ENCODE data around the gene SHC1. TPM values are rescaled to one million over a fixed set of nuclear protein-coding genes. Genes with fewer than 3 reads are reported as not detected.
A peak's percentile ranks its signal among the peaks of the same experiment; 100 is the strongest.

SHC1 gene
- total RNA-seq, 1 donor from 2014 or later: 915 TPM

DNA sequence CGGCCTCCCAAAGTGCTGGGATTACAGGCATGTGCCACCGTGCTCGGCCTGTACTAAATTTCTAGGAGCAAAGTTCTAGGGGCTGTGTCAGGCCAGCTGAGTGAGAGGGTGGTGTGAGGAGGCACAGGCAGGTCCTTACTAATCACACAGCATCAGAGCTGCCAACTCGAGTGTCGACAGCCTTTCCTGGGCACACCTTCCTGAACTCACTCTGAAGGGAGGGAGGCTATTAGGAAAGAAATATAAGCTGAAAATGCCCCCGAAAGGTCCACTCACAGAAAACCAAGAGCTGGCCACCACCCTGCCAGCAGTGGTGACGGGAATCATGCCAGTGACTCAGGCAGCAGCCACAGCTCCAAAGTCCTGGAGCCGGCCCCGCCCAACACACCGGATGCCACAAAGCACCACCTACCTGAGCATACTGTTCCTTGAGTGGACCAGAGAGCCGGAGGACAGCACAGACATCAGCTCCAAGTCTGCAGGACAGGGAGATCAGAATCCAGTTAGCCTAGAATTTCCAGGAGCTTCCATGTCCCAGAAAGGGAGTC lies 38.5 kb downstream of the SHC1 start:
- no peak overlapping the region for H3K27ac Mint-ChIP-seq (ENCODE audit: unreplicated experiment)

DNA sequence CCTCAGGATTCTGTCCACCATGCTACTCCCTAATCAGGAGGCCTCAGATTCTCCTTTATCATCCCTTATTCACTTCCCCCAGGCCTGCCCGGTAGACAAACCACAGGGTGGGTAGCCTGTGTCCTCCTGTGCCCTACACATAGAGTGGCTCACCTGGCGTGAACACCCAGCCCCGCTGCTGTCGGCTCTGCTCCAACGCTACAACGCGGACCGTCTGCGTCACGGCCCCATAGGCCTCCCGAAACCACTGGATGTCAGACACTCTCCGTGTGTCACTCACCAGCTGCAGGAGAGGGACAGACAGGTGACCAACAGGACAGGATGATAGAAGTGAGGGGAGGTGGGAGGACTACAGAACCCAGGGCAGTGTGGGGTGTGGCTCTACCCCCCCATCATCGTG lies 44.3 kb downstream of the SHC1 start:
- H3K9me3 Mint-ChIP-seq (ENCODE audit: unreplicated experiment): no peaks in the 10 kb centered on the region
- H3K27ac Mint-ChIP-seq (ENCODE audit: unreplicated experiment): no peak overlapping the region
- H3K4me3 Mint-ChIP-seq (ENCODE audit: unreplicated experiment): no peak overlapping the region
- H3K36me3 Mint-ChIP-seq (ENCODE audit: low read depth, unreplicated experiment): peaks cover 22% of the 10 kb centered on the region
- peaks cover 3% of the 10 kb centered on the region for H3K4me1 Mint-ChIP-seq (ENCODE audit: unreplicated experiment)
- TF ChIP-seq, protein P1, sequence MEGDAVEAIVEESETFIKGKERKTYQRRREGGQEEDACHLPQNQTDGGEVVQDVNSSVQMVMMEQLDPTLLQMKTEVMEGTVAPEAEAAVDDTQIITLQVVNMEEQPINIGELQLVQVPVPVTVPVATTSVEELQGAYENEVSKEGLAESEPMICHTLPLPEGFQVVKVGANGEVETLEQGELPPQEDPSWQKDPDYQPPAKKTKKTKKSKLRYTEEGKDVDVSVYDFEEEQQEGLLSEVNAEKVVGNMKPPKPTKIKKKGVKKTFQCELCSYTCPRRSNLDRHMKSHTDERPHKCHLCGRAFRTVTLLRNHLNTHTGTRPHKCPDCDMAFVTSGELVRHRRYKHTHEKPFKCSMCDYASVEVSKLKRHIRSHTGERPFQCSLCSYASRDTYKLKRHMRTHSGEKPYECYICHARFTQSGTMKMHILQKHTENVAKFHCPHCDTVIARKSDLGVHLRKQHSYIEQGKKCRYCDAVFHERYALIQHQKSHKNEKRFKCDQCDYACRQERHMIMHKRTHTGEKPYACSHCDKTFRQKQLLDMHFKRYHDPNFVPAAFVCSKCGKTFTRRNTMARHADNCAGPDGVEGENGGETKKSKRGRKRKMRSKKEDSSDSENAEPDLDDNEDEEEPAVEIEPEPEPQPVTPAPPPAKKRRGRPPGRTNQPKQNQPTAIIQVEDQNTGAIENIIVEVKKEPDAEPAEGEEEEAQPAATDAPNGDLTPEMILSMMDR (IDR thresholded peaks at IDR 0.05; ENCODE audit: unreplicated experiment): no peak
- H3K27me3 Mint-ChIP-seq (ENCODE audit: unreplicated experiment): peaks cover 3% of the 10 kb centered on the region
- DNase-seq (ENCODE audit: low spot score): no peak

More for the DNA sequence above, 38.5 kb downstream of the SHC1 start:
- H3K9me3 Mint-ChIP-seq (ENCODE audit: unreplicated experiment): no peaks in the 10 kb centered on the region
- no peak for DNase-seq (ENCODE audit: low spot score)
- peaks cover 9% of the 10 kb centered on the region for H3K4me1 Mint-ChIP-seq (ENCODE audit: unreplicated experiment)
- H3K36me3 Mint-ChIP-seq (ENCODE audit: low read depth, unreplicated experiment): peaks cover 9% of the 10 kb centered on the region
- peaks cover 10% of the 10 kb centered on the region for H3K27me3 Mint-ChIP-seq (ENCODE audit: unreplicated experiment)
- no peak overlapping the region for H3K4me3 Mint-ChIP-seq (ENCODE audit: unreplicated experiment)
- TF ChIP-seq, protein P1 (IDR thresholded peaks at IDR 0.05; ENCODE audit: unreplicated experiment): no peak

DNA sequence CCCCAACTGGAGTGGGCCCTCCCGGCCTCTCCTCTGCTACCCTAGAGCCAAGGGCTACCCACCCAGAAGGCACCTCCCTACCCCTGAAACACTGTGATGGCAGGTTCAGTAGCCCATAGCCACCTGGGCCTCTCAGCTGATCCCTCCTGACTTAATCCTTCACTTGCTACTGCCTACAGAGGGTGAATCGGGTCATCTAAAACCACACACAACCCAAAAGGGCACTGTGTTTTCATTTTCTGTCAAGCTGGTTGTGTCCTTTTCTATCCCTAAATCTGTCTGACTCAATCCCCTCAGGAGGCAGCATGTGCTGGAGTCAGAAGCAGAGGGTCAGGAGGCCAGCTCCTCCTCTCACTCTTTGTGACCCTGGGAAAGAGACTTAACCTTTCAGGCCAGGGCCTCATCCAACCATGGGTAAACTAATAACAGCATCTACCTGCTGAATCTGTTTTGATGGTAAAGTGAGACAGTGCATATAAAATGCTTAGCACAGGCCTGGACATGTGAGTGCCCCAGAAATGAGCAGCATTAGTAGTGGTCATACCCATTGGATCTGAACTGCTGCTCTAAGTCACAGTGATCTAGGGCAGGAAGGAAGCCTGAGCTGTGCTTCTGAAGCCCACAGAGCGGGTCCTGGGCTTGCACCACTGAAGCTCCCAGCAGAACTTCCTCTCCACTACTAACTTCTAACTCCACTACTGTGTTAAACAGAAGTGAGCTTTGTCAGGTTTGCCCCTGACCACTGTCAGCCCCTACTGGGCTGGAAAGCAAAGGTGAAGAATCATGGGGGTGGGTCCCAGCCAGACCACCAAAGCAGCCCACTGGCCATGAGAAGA lies 45.0 kb downstream of the SHC1 start:
- Mint-ChIP-seq H3K4me1 (ENCODE audit: unreplicated experiment) (peaks cover 3% of the 10 kb centered on the region), H3K27ac (ENCODE audit: unreplicated experiment) (no peak overlapping the region), H3K9me3 (ENCODE audit: unreplicated experiment) (no peaks in the 10 kb centered on the region), H3K27me3 (ENCODE audit: unreplicated experiment) (peaks cover 3% of the 10 kb centered on the region), H3K36me3 (ENCODE audit: low read depth, unreplicated experiment) (peaks cover 22% of the 10 kb centered on the region), H3K4me3 (ENCODE audit: unreplicated experiment) (no peak overlapping the region)
- DNase-seq (ENCODE audit: low spot score): no peak
- TF ChIP-seq, protein P1 (IDR thresholded peaks at IDR 0.05; ENCODE audit: unreplicated experiment): no peak

DNA sequence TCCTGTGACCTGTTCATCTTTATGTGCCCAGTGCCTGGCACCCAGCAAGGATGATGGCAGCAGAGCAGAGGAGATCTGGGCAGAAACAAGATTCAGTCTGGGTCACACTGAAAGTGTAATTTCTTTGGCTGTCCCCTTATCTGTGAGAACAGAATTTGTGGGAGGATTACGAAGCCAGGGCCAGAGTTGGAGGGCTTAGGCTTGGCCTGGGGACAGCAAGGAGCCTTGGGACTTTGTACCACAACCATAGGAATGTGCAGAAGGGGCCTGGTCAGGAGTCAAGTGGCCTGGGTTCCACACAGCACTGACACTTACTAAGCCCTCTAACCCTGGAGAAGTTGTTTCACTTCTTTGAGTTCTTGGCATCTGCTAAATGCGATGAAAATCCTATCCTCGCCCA lies 46.9 kb downstream of the SHC1 start:
- Mint-ChIP-seq H3K27ac (ENCODE audit: unreplicated experiment) (peak overlapping the region; percentile 24), H3K4me3 (ENCODE audit: unreplicated experiment) (no peak overlapping the region), H3K27me3 (ENCODE audit: unreplicated experiment) (peaks cover 3% of the 10 kb centered on the region), H3K9me3 (ENCODE audit: unreplicated experiment) (no peaks in the 10 kb centered on the region), H3K4me1 (ENCODE audit: unreplicated experiment) (peaks cover 3% of the 10 kb centered on the region), H3K36me3 (ENCODE audit: low read depth, unreplicated experiment) (peaks cover 17% of the 10 kb centered on the region)
- no peak for DNase-seq (ENCODE audit: low spot score)
- TF ChIP-seq, protein P1 (IDR thresholded peaks at IDR 0.05; ENCODE audit: unreplicated experiment): no peak

DNA sequence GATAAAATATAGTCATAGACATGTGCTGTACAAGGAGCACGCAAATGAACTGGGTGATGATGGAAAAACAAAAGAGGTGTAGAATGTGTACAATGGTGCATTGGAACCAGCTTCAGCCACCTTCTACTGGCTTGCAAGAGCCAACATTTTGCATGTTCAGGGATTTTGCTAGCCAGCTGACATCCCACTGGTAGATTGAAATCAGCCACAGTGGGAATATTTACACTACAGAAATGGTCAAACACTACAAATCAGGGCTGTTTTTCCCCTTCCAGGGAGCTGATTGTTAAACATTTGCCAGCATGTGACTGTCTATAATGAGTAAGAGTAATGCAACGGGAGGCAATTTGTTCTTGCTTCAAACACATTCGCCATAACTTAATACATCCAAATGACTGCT lies 57.3 kb downstream of the SHC1 start:
- TF ChIP-seq, protein P1 (IDR thresholded peaks at IDR 0.05; ENCODE audit: unreplicated experiment): no peak
- no peak overlapping the region for H3K4me3 Mint-ChIP-seq (ENCODE audit: unreplicated experiment)
- peaks cover 13% of the 10 kb centered on the region for H3K36me3 Mint-ChIP-seq (ENCODE audit: low read depth, unreplicated experiment)
- peaks cover 2% of the 10 kb centered on the region for H3K27me3 Mint-ChIP-seq (ENCODE audit: unreplicated experiment)
- H3K4me1 Mint-ChIP-seq (ENCODE audit: unreplicated experiment): no peaks in the 10 kb centered on the region
- DNase-seq (ENCODE audit: low spot score): no peak
- H3K27ac Mint-ChIP-seq (ENCODE audit: unreplicated experiment): no peak overlapping the region
- H3K9me3 Mint-ChIP-seq (ENCODE audit: unreplicated experiment): no peaks in the 10 kb centered on the region

All from endothelial cell (in vitro differentiated cells).